Subcutaneous abdominal adipose tissue (tissue), 5 donors: ENCODE data around the gene CACNA1G.

ENCODE experiments used
- H3K27ac ChIP-seq: one replicate; pipeline ENCODE4 v1.7.0; 2013; ENCODE audit warnings: low read depth, mild to moderate bottlenecking, inconsistent platforms, low read length, moderate library complexity
- H3K27me3 ChIP-seq, 5 donors: one replicate each; pipeline ENCODE4 v1.7.0; 2013; ENCODE audit warnings: low read length in 5 of 5, inconsistent platforms in 1 of 5; ENCODE audit not compliant: control insufficient read depth in 5 of 5, insufficient read depth in 4 of 5
- H3K36me3 ChIP-seq, 5 donors: one replicate each; pipeline ENCODE4 v1.7.0; 2013; ENCODE audit warnings: low read length in 5 of 5; ENCODE audit not compliant: control insufficient read depth in 5 of 5, insufficient read depth in 5 of 5
- H3K4me1 ChIP-seq, 5 donors: one replicate each; pipeline ENCODE4 v1.7.0; 2013; ENCODE audit warnings: low read length in 5 of 5, mild to moderate bottlenecking in 3 of 5, moderate library complexity in 1 of 5; ENCODE audit not compliant: control insufficient read depth in 5 of 5, insufficient read depth in 5 of 5
- H3K4me3 ChIP-seq, 5 donors: one replicate each; pipeline ENCODE4 v1.7.0; 2013; ENCODE audit warnings: low read length in 5 of 5, low read depth in 1 of 5
- H3K9ac ChIP-seq, 5 donors: one replicate each; pipeline ENCODE4 v1.7.0; 2013; ENCODE audit warnings: low read length in 5 of 5, mild to moderate bottlenecking in 4 of 5, moderate library complexity in 3 of 5
- H3K9me3 ChIP-seq, 5 donors: one replicate each; pipeline ENCODE4 v1.7.0; 2013; ENCODE audit warnings: low read length in 5 of 5; ENCODE audit not compliant: control insufficient read depth in 5 of 5
- donor health status: healthy.
- donor health status: healthy.
- donor health status: healthy.
- donor health status: healthy.
- donor health status: healthy.

CACNA1G gene

GRCh38 chr17:50563092-50563511 is 2.6 kb downstream of the CACNA1G start:
- peaks cover 36 to 69% (median 58%) of the 10 kb centered on the region in 5 donors for H3K27me3 ChIP-seq
- no peaks in the 10 kb centered on the region for H3K9me3 ChIP-seq
- H3K4me3 ChIP-seq = no peak overlapping the region
- H3K9ac ChIP-seq = no peak overlapping the region
- H3K4me1 ChIP-seq = peaks cover 0 to 46% (median 30%) of the 10 kb centered on the region in 5 donors
- no peaks in the 10 kb centered on the region for H3K36me3 ChIP-seq
- H3K27ac ChIP-seq = no peak overlapping the region

GRCh38 chr17:50564916-50565315 is 4.4 kb downstream of the CACNA1G start:
- Histone ChIP-seq H3K36me3 (no peaks in the 10 kb centered on the region), H3K27ac (no peak overlapping the region), H3K27me3 (peaks cover 27 to 53% (median 44%) of the 10 kb centered on the region in 5 donors), H3K4me3 (no peak overlapping the region), H3K9ac (no peak overlapping the region), H3K9me3 (no peaks in the 10 kb centered on the region), H3K4me1 (peaks cover 0 to 29% (median 14%) of the 10 kb centered on the region in 5 donors)

GRCh38 chr17:50565402-50566350 is 5.2 kb downstream of the CACNA1G start:
- Histone ChIP-seq H3K4me3 (no peak overlapping the region), H3K9ac (peak overlapping the region in 1 of 5 donors; percentile 26), H3K9me3 (no peaks in the 10 kb centered on the region), H3K27ac (no peak overlapping the region), H3K36me3 (no peaks in the 10 kb centered on the region), H3K27me3 (peaks cover 27 to 49% (median 44%) of the 10 kb centered on the region in 5 donors), H3K4me1 (peaks cover 0 to 22% (median 9%) of the 10 kb centered on the region in 5 donors)

GRCh38 chr17:50566886-50567285 is 6.4 kb downstream of the CACNA1G start:
- H3K9me3 ChIP-seq = no peaks in the 10 kb centered on the region
- no peak overlapping the region for H3K4me3 ChIP-seq
- H3K36me3 ChIP-seq = no peaks in the 10 kb centered on the region
- no peak overlapping the region for H3K9ac ChIP-seq
- peaks cover 27 to 44% (median 44%) of the 10 kb centered on the region in 5 donors for H3K27me3 ChIP-seq
- H3K4me1 ChIP-seq = peaks cover 0 to 16% (median 4%) of the 10 kb centered on the region in 5 donors
- no peak overlapping the region for H3K27ac ChIP-seq

GRCh38 chr17:50568659-50569058 is 8.1 kb downstream of the CACNA1G start:
- Histone ChIP-seq H3K27ac (no peak overlapping the region), H3K9ac (no peak overlapping the region), H3K9me3 (no peaks in the 10 kb centered on the region), H3K36me3 (no peaks in the 10 kb centered on the region), H3K4me3 (no peak overlapping the region), H3K4me1 (peaks cover 0 to 12% (median 4%) of the 10 kb centered on the region in 5 donors), H3K27me3 (peaks cover 13 to 31% (median 28%) of the 10 kb centered on the region in 5 donors)

- H3K9ac ChIP-seq = no peak overlapping the region
- no peaks in the 10 kb centered on the region for H3K36me3 ChIP-seq
- H3K4me1 ChIP-seq = peaks cover 0 to 11% (median 2%) of the 10 kb centered on the region in 5 donors
- H3K9me3 ChIP-seq = no peaks in the 10 kb centered on the region
- no peak overlapping the region for H3K27ac ChIP-seq
- H3K27me3 ChIP-seq = peaks cover 10 to 25% (median 24%) of the 10 kb centered on the region in 5 donors
- H3K4me3 ChIP-seq = no peak overlapping the region
Measured at GRCh38 chr17:50569592-50569991, 9.1 kb downstream of the CACNA1G start.

GRCh38 chr17:50570032-50570431 is 9.5 kb downstream of the CACNA1G start:
- Histone ChIP-seq H3K4me1 (peaks cover 0 to 8% (median 0%) of the 10 kb centered on the region in 5 donors), H3K36me3 (no peaks in the 10 kb centered on the region), H3K9me3 (no peaks in the 10 kb centered on the region), H3K27ac (no peak overlapping the region), H3K9ac (no peak overlapping the region), H3K4me3 (no peak overlapping the region), H3K27me3 (peaks cover 10 to 25% (median 21%) of the 10 kb centered on the region in 5 donors)

- no peak overlapping the region for H3K27ac ChIP-seq
- H3K36me3 ChIP-seq = no peaks in the 10 kb centered on the region
- peaks cover 0 to 3% (median 0%) of the 10 kb centered on the region in 5 donors for H3K4me1 ChIP-seq
- H3K9ac ChIP-seq = no peak overlapping the region
- H3K9me3 ChIP-seq = no peaks in the 10 kb centered on the region
- H3K4me3 ChIP-seq = no peak overlapping the region
- H3K27me3 ChIP-seq = peaks cover 8 to 23% (median 17%) of the 10 kb centered on the region in 5 donors
Measured at GRCh38 chr17:50570528-50570927, 10.0 kb downstream of the CACNA1G start.

GRCh38 chr17:50571681-50572080 is 11.2 kb downstream of the CACNA1G start:
- H3K27ac ChIP-seq = no peak overlapping the region
- H3K4me3 ChIP-seq = no peak overlapping the region
- no peaks in the 10 kb centered on the region for H3K9me3 ChIP-seq
- no peak overlapping the region for H3K9ac ChIP-seq
- no peaks in the 10 kb centered on the region for H3K36me3 ChIP-seq
- no peaks in the 10 kb centered on the region for H3K4me1 ChIP-seq
- H3K27me3 ChIP-seq = peaks cover 2 to 11% (median 10%) of the 10 kb centered on the region in 5 donors

- Histone ChIP-seq H3K4me1 (no peaks in the 10 kb centered on the region), H3K4me3 (no peak overlapping the region), H3K36me3 (no peaks in the 10 kb centered on the region), H3K27ac (no peak overlapping the region), H3K27me3 (peaks cover 2 to 9% (median 3%) of the 10 kb centered on the region in 5 donors), H3K9ac (no peak overlapping the region), H3K9me3 (no peaks in the 10 kb centered on the region)
Measured at GRCh38 chr17:50572541-50572940, 12.0 kb downstream of the CACNA1G start.
